ENCODE data around the gene VPS11. TPM values are rescaled to one million over a fixed set of nuclear protein-coding genes. Genes with fewer than 3 reads are reported as not detected.

The VPS11 gene
- total RNA-seq, 1 donor from 2014 or later = 34.8 TPM

- Mint-ChIP-seq H3K27ac (peak overlapping the region; percentile 20), H3K27me3 (no peaks in the 10 kb centered on the region), H3K4me1 (ENCODE audit: unreplicated experiment) (peaks cover 21% of the 10 kb centered on the region), H3K36me3 (peaks cover 17% of the 10 kb centered on the region), H3K9me3 (no peaks in the 10 kb centered on the region), H3K4me3 (peak overlapping the region; percentile 50)
- DNase-seq (ENCODE audit: extremely low spot score, unreplicated experiment) = no peak
- no peak for TF ChIP-seq CTCF (conservative IDR thresholded peaks at IDR 0.05)
Measured at GRCh38 chr11:119026970-119027369, 40.6 kb upstream of the VPS11 start.

- peaks cover 21% of the 10 kb centered on the region for H3K4me1 Mint-ChIP-seq (ENCODE audit: unreplicated experiment)
- H3K4me3 Mint-ChIP-seq = peak overlapping the region; percentile 93
- H3K27me3 Mint-ChIP-seq = no peaks in the 10 kb centered on the region
- H3K36me3 Mint-ChIP-seq = peaks cover 17% of the 10 kb centered on the region
- H3K9me3 Mint-ChIP-seq = no peaks in the 10 kb centered on the region
- DNase-seq (ENCODE audit: extremely low spot score, unreplicated experiment) = no peak
- peak overlapping the region; percentile 20 for H3K27ac Mint-ChIP-seq
- no peak for TF ChIP-seq CTCF (conservative IDR thresholded peaks at IDR 0.05)
Measured at GRCh38 chr11:119027561-119028345, 39.9 kb upstream of the VPS11 start.

GRCh38 chr11:119028346-119029068 lies 39.1 kb upstream of the VPS11 start:
- H3K4me1 Mint-ChIP-seq (ENCODE audit: unreplicated experiment) = peaks cover 18% of the 10 kb centered on the region
- no peak for TF ChIP-seq CTCF (conservative IDR thresholded peaks at IDR 0.05)
- H3K27me3 Mint-ChIP-seq = no peaks in the 10 kb centered on the region
- H3K27ac Mint-ChIP-seq = peak overlapping the region; percentile 90
- no peaks in the 10 kb centered on the region for H3K9me3 Mint-ChIP-seq
- H3K4me3 Mint-ChIP-seq = peak overlapping the region; percentile 93
- DNase-seq (ENCODE audit: extremely low spot score, unreplicated experiment) = no peak
- peaks cover 17% of the 10 kb centered on the region for H3K36me3 Mint-ChIP-seq

- TF ChIP-seq CTCF (conservative IDR thresholded peaks at IDR 0.05) = no peak
- Mint-ChIP-seq H3K27me3 (no peaks in the 10 kb centered on the region), H3K4me3 (peak overlapping the region; percentile 93)
Measured at GRCh38 chr11:119029069-119029339, 38.6 kb upstream of the VPS11 start.

GRCh38 chr11:119029340-119030028 lies 38.1 kb upstream of the VPS11 start:
- H3K4me3 Mint-ChIP-seq = peak overlapping the region; percentile 93
- peak overlapping the region; percentile 90 for H3K27ac Mint-ChIP-seq

More at GRCh38 chr11:119029069-119029339, 38.6 kb upstream of the VPS11 start:
- Mint-ChIP-seq H3K4me1 (ENCODE audit: unreplicated experiment) (peaks cover 15% of the 10 kb centered on the region), H3K9me3 (no peaks in the 10 kb centered on the region), H3K36me3 (peaks cover 12% of the 10 kb centered on the region), H3K27ac (peak overlapping the region; percentile 90)
- DNase-seq (ENCODE audit: extremely low spot score, unreplicated experiment) = no peak

More at GRCh38 chr11:119029340-119030028, 38.1 kb upstream of the VPS11 start:
- Mint-ChIP-seq H3K36me3 (peaks cover 11% of the 10 kb centered on the region), H3K9me3 (no peaks in the 10 kb centered on the region), H3K27me3 (no peaks in the 10 kb centered on the region), H3K4me1 (ENCODE audit: unreplicated experiment) (peaks cover 15% of the 10 kb centered on the region)
- DNase-seq (ENCODE audit: extremely low spot score, unreplicated experiment) = no peak
- TF ChIP-seq CTCF (conservative IDR thresholded peaks at IDR 0.05) = no peak
